ENCODE results near the gene SNX12. TPM values are rescaled to one million over a fixed set of nuclear protein-coding genes. Genes with fewer than 3 reads are reported as not detected.
A peak's percentile ranks its signal among the peaks of the same experiment; 100 is the strongest.
"Not testable (repeated sequence)": the region's sequence is repeated elsewhere in the genome, so short reads cannot be mapped to it uniquely, and the experiment has no call there.

Gene SNX12
- polyA plus RNA-seq, 1 donor from 2014 or later: 71.2 TPM

- H3K79me2 ChIP-seq (replicated peaks; ENCODE audit: insufficient read depth, low read length): no peaks in the 10 kb centered on the region
- no peak overlapping the region for H3K4me2 ChIP-seq (ENCODE audit: low read length)
- no peaks in the 10 kb centered on the region for H3K27me3 ChIP-seq (ENCODE audit: insufficient read depth, low read depth, low read length)
- H2AFZ ChIP-seq (ENCODE audit: low read depth, low read length): no peak overlapping the region
- H3K36me3 ChIP-seq (ENCODE audit: insufficient read depth, low read length): no peaks in the 10 kb centered on the region
- H3F3A ChIP-seq (ENCODE audit: insufficient read depth, low read length, poor library complexity, severe bottlenecking): no peaks in the 10 kb centered on the region
- TF ChIP-seq EP300 (conservative IDR thresholded peaks at IDR 0.05; ENCODE audit: poor library complexity, severe bottlenecking) (no peak), EZH2 (IDR thresholded peaks at IDR 0.05; ENCODE audit: borderline replicate concordance, insufficient read depth, low read length, poor library complexity, severe bottlenecking) (no peak), POLR2AphosphoS5 (IDR thresholded peaks at IDR 0.05) (no peak), TAF1 (IDR thresholded peaks at IDR 0.05; ENCODE audit: low read depth) (no peak), SMC3 (conservative IDR thresholded peaks at IDR 0.05; ENCODE audit: poor library complexity) (no peak), MXI1 (conservative IDR thresholded peaks at IDR 0.05; ENCODE audit: poor library complexity, severe bottlenecking) (no peak), RAD21 (conservative IDR thresholded peaks at IDR 0.05) (no peak)
- TF ChIP-seq, protein P1, sequence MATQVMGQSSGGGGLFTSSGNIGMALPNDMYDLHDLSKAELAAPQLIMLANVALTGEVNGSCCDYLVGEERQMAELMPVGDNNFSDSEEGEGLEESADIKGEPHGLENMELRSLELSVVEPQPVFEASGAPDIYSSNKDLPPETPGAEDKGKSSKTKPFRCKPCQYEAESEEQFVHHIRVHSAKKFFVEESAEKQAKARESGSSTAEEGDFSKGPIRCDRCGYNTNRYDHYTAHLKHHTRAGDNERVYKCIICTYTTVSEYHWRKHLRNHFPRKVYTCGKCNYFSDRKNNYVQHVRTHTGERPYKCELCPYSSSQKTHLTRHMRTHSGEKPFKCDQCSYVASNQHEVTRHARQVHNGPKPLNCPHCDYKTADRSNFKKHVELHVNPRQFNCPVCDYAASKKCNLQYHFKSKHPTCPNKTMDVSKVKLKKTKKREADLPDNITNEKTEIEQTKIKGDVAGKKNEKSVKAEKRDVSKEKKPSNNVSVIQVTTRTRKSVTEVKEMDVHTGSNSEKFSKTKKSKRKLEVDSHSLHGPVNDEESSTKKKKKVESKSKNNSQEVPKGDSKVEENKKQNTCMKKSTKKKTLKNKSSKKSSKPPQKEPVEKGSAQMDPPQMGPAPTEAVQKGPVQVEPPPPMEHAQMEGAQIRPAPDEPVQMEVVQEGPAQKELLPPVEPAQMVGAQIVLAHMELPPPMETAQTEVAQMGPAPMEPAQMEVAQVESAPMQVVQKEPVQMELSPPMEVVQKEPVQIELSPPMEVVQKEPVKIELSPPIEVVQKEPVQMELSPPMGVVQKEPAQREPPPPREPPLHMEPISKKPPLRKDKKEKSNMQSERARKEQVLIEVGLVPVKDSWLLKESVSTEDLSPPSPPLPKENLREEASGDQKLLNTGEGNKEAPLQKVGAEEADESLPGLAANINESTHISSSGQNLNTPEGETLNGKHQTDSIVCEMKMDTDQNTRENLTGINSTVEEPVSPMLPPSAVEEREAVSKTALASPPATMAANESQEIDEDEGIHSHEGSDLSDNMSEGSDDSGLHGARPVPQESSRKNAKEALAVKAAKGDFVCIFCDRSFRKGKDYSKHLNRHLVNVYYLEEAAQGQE (IDR thresholded peaks at IDR 0.05; ENCODE audit: borderline replicate concordance): no peak
- TF ChIP-seq, protein P2, sequence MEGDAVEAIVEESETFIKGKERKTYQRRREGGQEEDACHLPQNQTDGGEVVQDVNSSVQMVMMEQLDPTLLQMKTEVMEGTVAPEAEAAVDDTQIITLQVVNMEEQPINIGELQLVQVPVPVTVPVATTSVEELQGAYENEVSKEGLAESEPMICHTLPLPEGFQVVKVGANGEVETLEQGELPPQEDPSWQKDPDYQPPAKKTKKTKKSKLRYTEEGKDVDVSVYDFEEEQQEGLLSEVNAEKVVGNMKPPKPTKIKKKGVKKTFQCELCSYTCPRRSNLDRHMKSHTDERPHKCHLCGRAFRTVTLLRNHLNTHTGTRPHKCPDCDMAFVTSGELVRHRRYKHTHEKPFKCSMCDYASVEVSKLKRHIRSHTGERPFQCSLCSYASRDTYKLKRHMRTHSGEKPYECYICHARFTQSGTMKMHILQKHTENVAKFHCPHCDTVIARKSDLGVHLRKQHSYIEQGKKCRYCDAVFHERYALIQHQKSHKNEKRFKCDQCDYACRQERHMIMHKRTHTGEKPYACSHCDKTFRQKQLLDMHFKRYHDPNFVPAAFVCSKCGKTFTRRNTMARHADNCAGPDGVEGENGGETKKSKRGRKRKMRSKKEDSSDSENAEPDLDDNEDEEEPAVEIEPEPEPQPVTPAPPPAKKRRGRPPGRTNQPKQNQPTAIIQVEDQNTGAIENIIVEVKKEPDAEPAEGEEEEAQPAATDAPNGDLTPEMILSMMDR (IDR thresholded peaks at IDR 0.05; ENCODE audit: poor library complexity, severe bottlenecking): no peak
- peak overlapping the region; percentile 37 for H3K4me3 ChIP-seq (ENCODE audit: low read length)
- no peaks in the 10 kb centered on the region for H4K20me1 ChIP-seq (ENCODE audit: insufficient read depth)
- no peaks in the 10 kb centered on the region for H3K9me2 ChIP-seq (ENCODE audit: insufficient read depth, low read length)
- H3K9ac ChIP-seq (ENCODE audit: low read length): no peak overlapping the region
- H3K9me3 ChIP-seq (ENCODE audit: low read length): no peaks in the 10 kb centered on the region
- no peak overlapping the region for H3K27ac ChIP-seq (ENCODE audit: low read length)
Observed at GRCh38 chrX:71053217-71053621, 14.9 kb downstream of the SNX12 start.

DNA sequence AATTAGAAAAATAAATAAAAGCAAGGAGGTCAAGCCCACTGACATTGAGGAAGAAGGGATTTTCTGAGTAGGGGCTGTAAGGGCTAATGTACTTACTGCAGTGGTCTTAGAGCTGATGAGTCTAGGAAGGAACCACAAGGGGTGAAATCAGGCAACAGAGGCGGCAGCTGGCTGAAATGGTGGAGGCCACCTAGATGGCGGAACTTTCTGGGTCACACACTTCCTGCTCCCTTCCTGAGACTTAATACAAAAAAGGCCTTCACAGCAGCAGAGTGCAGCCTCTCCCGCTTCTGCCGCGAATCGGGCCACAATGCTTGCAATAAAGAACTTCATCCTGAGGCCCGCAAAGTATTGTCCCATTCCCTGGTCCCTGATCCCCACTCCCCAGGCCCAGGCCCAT lies 15.4 kb downstream of the SNX12 start:
- Histone ChIP-seq H3F3A (ENCODE audit: insufficient read depth, low read length, poor library complexity, severe bottlenecking) (no peaks in the 10 kb centered on the region), H3K9ac (ENCODE audit: low read length) (no peak overlapping the region), H3K4me3 (ENCODE audit: low read length) (peak overlapping the region; percentile 37), H2AFZ (ENCODE audit: low read depth, low read length) (no peak overlapping the region), H3K9me3 (ENCODE audit: low read length) (no peaks in the 10 kb centered on the region), H4K20me1 (ENCODE audit: insufficient read depth) (no peaks in the 10 kb centered on the region), H3K9me2 (ENCODE audit: insufficient read depth, low read length) (no peaks in the 10 kb centered on the region), H3K27me3 (ENCODE audit: insufficient read depth, low read depth, low read length) (no peaks in the 10 kb centered on the region), H3K4me2 (ENCODE audit: low read length) (no peak overlapping the region), H3K79me2 (replicated peaks; ENCODE audit: insufficient read depth, low read length) (no peaks in the 10 kb centered on the region), H3K27ac (ENCODE audit: low read length) (no peak overlapping the region), H3K36me3 (ENCODE audit: insufficient read depth, low read length) (no peaks in the 10 kb centered on the region)
- TF ChIP-seq MXI1 (conservative IDR thresholded peaks at IDR 0.05; ENCODE audit: poor library complexity, severe bottlenecking) (no peak), TAF1 (IDR thresholded peaks at IDR 0.05; ENCODE audit: low read depth) (no peak), EP300 (conservative IDR thresholded peaks at IDR 0.05; ENCODE audit: poor library complexity, severe bottlenecking) (no peak), SMC3 (conservative IDR thresholded peaks at IDR 0.05; ENCODE audit: poor library complexity) (no peak), RAD21 (conservative IDR thresholded peaks at IDR 0.05) (no peak)
- TF ChIP-seq, protein P1 (IDR thresholded peaks at IDR 0.05; ENCODE audit: borderline replicate concordance): no peak
- TF ChIP-seq, protein P2 (IDR thresholded peaks at IDR 0.05; ENCODE audit: poor library complexity, severe bottlenecking): no peak

DNA sequence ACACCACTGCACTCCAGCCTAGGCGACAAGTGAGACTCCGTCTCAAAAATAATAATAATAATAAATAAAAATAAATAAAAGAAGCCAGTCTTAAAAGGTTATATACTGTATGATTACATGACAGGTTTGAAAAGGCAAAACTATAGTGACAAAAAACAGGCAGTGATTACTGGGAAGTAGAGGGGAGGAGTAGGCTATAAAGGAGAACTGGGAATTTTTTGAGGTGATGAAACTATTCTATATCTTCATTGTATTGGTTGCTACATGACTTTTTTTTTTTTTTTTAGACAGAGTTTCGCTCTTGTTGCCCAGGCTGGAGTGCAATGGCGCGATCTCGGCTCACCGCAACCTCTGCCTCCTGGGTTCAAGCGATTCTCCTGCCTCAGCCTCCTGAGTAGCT lies 20.2 kb downstream of the SNX12 start:
- not testable (repeated sequence) for H2AFZ ChIP-seq (ENCODE audit: low read depth, low read length)

More for the DNA sequence above, 20.2 kb downstream of the SNX12 start:
- not testable (repeated sequence) for H3K4me2 ChIP-seq (ENCODE audit: low read length); H3K27me3 ChIP-seq (ENCODE audit: insufficient read depth, low read depth, low read length); H3F3A ChIP-seq (ENCODE audit: insufficient read depth, low read length, poor library complexity, severe bottlenecking); H3K36me3 ChIP-seq (ENCODE audit: insufficient read depth, low read length); H3K9me2 ChIP-seq (ENCODE audit: insufficient read depth, low read length); H4K20me1 ChIP-seq (ENCODE audit: insufficient read depth); H3K27ac ChIP-seq (ENCODE audit: low read length); H3K9me3 ChIP-seq (ENCODE audit: low read length); H3K4me3 ChIP-seq (ENCODE audit: low read length); H3K9ac ChIP-seq (ENCODE audit: low read length); H3K79me2 ChIP-seq (replicated peaks; ENCODE audit: insufficient read depth, low read length)
